Effector memory CD8-positive, alpha-beta T cell (primary cell): ENCODE data around the gene RNPEP.
"Not testable (repeated sequence)": the region's sequence is repeated elsewhere in the genome, so short reads cannot be mapped to it uniquely, and the experiment has no call there.

Source experiments
- ATAC-seq: fragments of 150-1000 bp; cut with Tn5 transposase; replicated peaks from 2 replicates; pipeline ENCODE4 v1.10.0; 2021; ENCODE audit warnings: mild to moderate bottlenecking, moderate library complexity
- DNase-seq, 3 experiments: peaks; one replicate each; pipeline ENCODE4 v3.0.0; 2021
- H3K27ac Mint-ChIP-seq, 2 donors: one replicate each; pipeline ENCODE4 v1.8.0; 2022; ENCODE audit warnings: mild to moderate bottlenecking in 2 of 2, mixed read lengths in 2 of 2, moderate library complexity in 2 of 2
- H3K27me3 Mint-ChIP-seq, 2 donors: one replicate each; pipeline ENCODE4 v1.8.0; 2022; ENCODE audit warnings: mixed read lengths in 2 of 2
- H3K36me3 Mint-ChIP-seq: one replicate; pipeline ENCODE4 v1.8.0; 2022; ENCODE audit warnings: mild to moderate bottlenecking, moderate library complexity, mixed read lengths; ENCODE audit not compliant: insufficient read depth
- H3K4me1 Mint-ChIP-seq, 2 donors: one replicate each; pipeline ENCODE4 v1.8.0; 2022; ENCODE audit warnings: low read depth in 2 of 2, mixed read lengths in 2 of 2
- H3K4me3 Mint-ChIP-seq, 2 donors: one replicate each; pipeline ENCODE4 v1.8.0; 2022; ENCODE audit warnings: mild to moderate bottlenecking in 2 of 2, mixed read lengths in 2 of 2, moderate library complexity in 2 of 2
- H3K9me3 Mint-ChIP-seq, 2 donors: one replicate each; pipeline ENCODE4 v1.8.0; 2022; ENCODE audit warnings: mixed read lengths in 2 of 2

Gene RNPEP

DNA sequence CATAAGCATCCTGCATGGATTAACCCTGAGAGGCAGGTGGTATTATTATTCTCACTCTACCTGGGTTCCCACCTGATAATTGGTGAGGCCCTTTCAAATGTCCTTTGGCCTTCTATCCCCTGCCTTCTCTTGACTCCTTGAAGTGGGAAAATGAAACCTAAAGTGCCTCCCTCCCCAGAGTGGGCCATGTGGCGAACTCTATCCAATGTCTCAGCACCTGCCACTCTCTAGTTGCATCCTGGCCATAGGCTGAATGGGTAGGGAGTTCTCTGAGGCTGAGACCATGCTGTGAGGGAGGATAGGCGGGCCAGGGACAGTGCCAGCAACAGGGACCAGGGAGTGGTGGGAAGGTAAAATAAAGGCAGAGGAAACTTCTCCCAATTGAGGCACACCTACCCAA is 63.3 kb downstream of the RNPEP start:
- Mint-ChIP-seq H3K27me3 (peaks cover 22 to 74% of the 10 kb centered on the region in 2 donors), H3K9me3 (no peaks in the 10 kb centered on the region), H3K36me3 (no peaks in the 10 kb centered on the region), H3K27ac (no peak overlapping the region), H3K4me1 (peaks cover 6 to 8% of the 10 kb centered on the region in 2 donors), H3K4me3 (no peak overlapping the region)
- DNase-seq = no peak
- no peak for ATAC-seq

DNA sequence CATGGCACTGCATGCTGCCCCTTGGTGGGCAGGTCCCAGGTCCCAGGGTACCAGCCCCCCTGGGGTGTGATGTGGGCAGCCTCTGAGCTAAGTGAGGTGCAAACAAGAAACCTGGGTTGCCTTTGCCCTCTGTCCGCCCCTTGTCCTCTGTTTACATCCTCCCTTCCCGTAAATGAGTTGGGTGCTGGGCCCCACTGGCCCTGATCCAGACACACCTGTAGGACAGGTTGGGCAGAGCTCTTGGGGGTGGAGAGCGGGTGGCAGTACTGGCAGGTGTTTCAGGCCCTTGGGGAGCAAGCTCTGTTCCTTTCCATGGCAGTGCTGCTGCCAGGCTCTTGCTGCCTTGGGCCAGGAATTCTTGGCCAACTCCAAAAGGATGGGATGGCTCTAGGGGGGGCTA is 63.8 kb downstream of the RNPEP start:
- no peak for DNase-seq
- no peaks in the 10 kb centered on the region for H3K36me3 Mint-ChIP-seq
- no peaks in the 10 kb centered on the region for H3K9me3 Mint-ChIP-seq
- peaks cover 22 to 75% of the 10 kb centered on the region in 2 donors for H3K27me3 Mint-ChIP-seq
- H3K4me1 Mint-ChIP-seq = peaks cover 6 to 8% of the 10 kb centered on the region in 2 donors
- H3K4me3 Mint-ChIP-seq = no peak overlapping the region
- H3K27ac Mint-ChIP-seq = no peak overlapping the region
- ATAC-seq = no peak

DNA sequence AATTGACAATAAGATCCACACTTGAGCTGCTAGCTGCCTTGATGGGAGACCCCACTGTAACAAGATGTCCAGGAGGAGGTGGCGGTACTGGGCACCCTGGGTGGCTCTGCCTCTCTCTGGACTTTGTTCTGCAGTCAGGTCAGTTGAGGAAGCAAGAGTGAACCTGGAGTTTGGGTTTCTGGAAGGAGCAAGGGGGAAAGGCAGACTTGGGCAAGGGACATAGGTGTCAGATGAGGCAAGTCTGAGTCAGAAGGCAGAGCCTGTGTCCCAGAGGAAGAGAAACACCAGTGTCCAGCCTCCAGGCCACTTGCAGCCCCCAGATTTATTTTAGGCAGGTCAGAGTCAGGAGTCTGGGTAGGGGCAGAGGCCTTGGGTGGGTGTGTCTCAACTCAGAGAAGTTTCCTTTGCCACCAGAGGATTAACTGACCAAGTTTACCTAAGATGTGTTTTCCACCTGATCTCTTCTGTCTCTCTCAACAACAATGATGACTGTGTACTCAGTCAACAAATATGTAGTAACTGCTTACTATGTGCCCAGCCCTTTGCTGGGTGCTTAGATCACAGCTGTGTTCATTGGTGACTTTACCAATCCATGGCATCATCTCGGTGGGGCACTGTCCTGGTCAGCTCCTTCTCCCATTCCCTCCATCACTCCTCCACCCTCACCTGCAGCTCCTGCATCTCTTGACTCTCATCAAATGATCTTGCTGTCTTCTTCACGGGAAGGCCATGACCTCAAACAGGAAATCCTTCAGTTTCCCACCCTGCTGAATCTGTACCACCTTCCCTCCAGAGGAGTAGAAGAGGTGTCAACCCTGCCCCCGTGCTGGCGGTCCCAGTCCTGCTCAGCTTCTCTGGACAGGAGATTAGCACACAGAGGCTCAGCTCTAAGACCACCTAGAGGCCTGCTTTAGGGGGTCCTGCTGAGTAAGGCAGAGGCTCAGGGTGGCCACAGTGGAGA is 64.6 kb downstream of the RNPEP start:
- Mint-ChIP-seq H3K27me3 (peaks cover 22 to 78% of the 10 kb centered on the region in 2 donors), H3K27ac (no peak overlapping the region), H3K4me3 (no peak overlapping the region), H3K9me3 (no peaks in the 10 kb centered on the region), H3K4me1 (peaks cover 6 to 8% of the 10 kb centered on the region in 2 donors), H3K36me3 (no peaks in the 10 kb centered on the region)
- ATAC-seq (no peak), DNase-seq (no peak)

DNA sequence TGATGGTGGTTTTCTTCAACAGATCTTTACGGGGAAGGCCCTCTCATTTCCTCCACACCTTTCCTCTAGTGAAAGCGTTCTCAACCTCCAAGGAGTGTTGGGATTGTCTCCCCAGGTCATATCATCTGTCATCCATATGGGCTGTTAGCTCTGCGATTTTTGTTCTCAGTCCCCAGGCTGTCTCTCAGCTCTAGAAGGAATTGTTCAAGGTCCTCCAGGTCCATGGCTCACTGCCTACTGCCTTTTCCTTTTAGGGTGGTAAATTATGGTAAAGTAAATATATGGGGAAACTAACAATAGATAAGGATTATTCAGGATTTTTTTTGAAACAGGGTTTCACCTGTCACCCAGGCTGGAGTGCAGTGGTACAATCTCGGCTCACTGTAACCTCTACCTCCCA is 65.5 kb downstream of the RNPEP start:
- H3K4me1 Mint-ChIP-seq = peaks cover 6 to 8% of the 10 kb centered on the region in 2 donors
- no peak for DNase-seq
- no peak overlapping the region for H3K4me3 Mint-ChIP-seq
- H3K27me3 Mint-ChIP-seq = peaks cover 22 to 68% of the 10 kb centered on the region in 2 donors
- no peaks in the 10 kb centered on the region for H3K36me3 Mint-ChIP-seq
- ATAC-seq = no peak
- no peak overlapping the region for H3K27ac Mint-ChIP-seq
- H3K9me3 Mint-ChIP-seq = no peaks in the 10 kb centered on the region

DNA sequence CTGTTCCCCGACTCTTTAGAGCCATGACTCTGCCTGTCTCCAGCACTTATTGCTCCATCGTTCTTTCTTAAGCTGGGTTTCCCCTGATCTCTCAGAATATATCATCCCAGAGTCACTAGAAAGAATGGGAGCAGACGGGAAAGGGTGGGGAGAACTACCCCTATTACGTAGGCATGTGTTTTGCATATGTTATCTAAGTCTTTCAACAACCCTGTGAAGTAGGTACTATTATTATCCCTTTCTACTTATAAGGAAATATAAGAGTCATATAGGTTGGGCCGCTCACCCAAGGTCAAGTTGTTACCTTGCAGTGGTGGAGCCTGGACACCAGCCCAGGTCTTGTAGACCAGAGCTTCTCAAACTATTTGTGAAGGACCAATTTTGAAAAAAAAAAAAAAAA is 66.7 kb downstream of the RNPEP start:
- ATAC-seq (no peak), DNase-seq (no peak)
- peaks cover 25 to 58% of the 10 kb centered on the region in 2 donors for H3K27me3 Mint-ChIP-seq
- no peak overlapping the region for H3K27ac Mint-ChIP-seq
- H3K4me3 Mint-ChIP-seq = no peak overlapping the region
- no peaks in the 10 kb centered on the region for H3K9me3 Mint-ChIP-seq
- peaks cover 6 to 8% of the 10 kb centered on the region in 2 donors for H3K4me1 Mint-ChIP-seq
- no peaks in the 10 kb centered on the region for H3K36me3 Mint-ChIP-seq

DNA sequence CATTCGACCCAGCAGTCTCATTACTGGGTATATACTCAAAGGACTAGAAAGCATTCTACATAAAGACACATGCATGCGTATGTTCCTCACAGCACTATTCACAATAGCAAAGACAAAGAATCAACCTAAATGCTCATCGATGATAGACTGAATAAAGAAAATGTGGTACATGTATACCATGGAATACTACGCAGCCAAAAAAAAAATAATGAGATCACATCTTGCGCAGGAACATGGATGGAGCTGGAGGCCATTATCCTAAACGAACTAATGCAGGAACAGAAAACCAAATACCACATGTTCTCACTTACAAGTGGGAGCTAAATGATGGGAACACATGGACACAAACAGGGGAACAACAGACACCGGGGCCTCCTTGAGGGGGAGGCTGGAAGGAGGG is 71.6 kb downstream of the RNPEP start:
- H3K27me3 Mint-ChIP-seq = peaks cover 18 to 21% of the 10 kb centered on the region in 2 donors
- no peak overlapping the region for H3K4me3 Mint-ChIP-seq
- no peak overlapping the region for H3K27ac Mint-ChIP-seq
- DNase-seq (no peak), ATAC-seq (no peak)
- peaks cover 3% of the 10 kb centered on the region for H3K36me3 Mint-ChIP-seq
- H3K4me1 Mint-ChIP-seq = no peaks in the 10 kb centered on the region
- no peaks in the 10 kb centered on the region for H3K9me3 Mint-ChIP-seq

DNA sequence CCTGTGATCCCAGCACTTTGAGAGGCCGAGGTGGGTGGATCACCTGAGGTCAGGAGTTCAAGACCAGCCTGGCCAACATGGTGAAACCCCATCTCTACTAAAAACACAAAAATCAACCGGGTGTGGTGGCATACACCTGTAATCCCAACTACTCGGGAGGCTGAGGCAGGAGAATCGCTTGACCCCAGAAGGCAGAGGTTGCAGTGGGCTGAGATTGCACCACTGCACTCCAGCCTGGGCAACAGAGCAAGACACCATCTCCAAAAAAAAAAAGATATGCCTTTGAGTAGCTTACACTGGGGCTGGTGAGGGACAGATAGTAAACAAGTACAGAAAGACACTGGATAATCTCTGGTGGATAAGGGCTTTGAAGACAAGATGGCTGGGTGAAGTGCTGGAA is 72.2 kb downstream of the RNPEP start:
- not testable (repeated sequence) for ATAC-seq, H3K36me3 Mint-ChIP-seq, H3K4me3 Mint-ChIP-seq, H3K27ac Mint-ChIP-seq, H3K9me3 Mint-ChIP-seq, H3K4me1 Mint-ChIP-seq, DNase-seq
- H3K27me3 Mint-ChIP-seq = peaks cover 18 to 19% of the 10 kb centered on the region in 2 donors
